Measurements from ENCODE around the gene ARHGAP26. TPM values are rescaled to one million over a fixed set of nuclear protein-coding genes. Genes with fewer than 3 reads are reported as not detected.
"Not testable (repeated sequence)": the region's sequence is repeated elsewhere in the genome, so short reads cannot be mapped to it uniquely, and the experiment has no call there.

ARHGAP26 gene
- total RNA-seq, 1 experiment from 2014 or later, result 34.5 TPM

DNA sequence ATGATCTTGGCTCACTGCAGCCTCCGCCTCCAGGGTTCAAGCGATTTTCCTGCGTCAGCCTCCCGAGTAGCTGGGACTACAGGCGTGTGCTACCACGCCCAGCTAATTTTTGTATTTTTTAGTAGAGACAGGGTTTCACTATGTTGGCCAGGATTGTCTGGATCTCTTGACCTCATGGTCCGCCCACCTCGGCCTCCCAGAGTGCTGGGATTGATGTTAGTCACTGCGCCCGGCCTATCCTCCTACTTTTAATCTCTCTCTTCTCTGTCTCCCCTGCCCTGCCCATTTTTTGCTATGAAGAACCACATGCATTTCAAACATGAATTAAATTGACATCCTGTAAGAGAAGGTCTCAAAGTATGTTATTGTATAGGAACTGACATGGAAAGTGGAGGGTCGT is 158.8 kb downstream of the ARHGAP26 start:
- H3K36me3 ChIP-seq (ENCODE audit: control insufficient read depth in 1 of 2, insufficient read depth in 2 of 2, low read length in 2 of 2); H3K4me3 ChIP-seq (replicated peaks in 1 of 2; ENCODE audit: low read depth in 1 of 2, low read length in 2 of 2); H3K4me2 ChIP-seq (ENCODE audit: low read length); ATAC-seq; CTCF ChIA-PET; H3K27ac ChIP-seq (ENCODE audit: low read depth, low read length); RAD21 ChIA-PET (ENCODE audit: low non-redundant PET in 1 of 2, low total read pairs in 2 of 2, uncharacterized antibody in 2 of 2, unreplicated experiment in 2 of 2); POLR2A ChIA-PET; BruUV-seq (replicated peaks); H3K79me2 ChIP-seq (ENCODE audit: insufficient read depth, low read length); H3K9me2 ChIP-seq (ENCODE audit: insufficient read depth); H3K4me1 ChIP-seq (ENCODE audit: control insufficient read depth in 1 of 2, insufficient read depth in 2 of 2, low read length in 2 of 2); DNase-seq (ENCODE audit: low read depth, low spot score); H3K9me3 ChIP-seq (ENCODE audit: control insufficient read depth in 1 of 2, insufficient read depth in 1 of 2, low read depth in 1 of 2, low read length in 2 of 2); H4K20me1 ChIP-seq (ENCODE audit: insufficient read depth); H3K9ac ChIP-seq (ENCODE audit: low read length); H3K27me3 ChIP-seq (ENCODE audit: insufficient read depth, low read length); intact Hi-C loops (cut with micrococcal nuclease); H2AFZ ChIP-seq (ENCODE audit: low read depth, low read length, poor library complexity, severe bottlenecking): not testable (repeated sequence)

DNA sequence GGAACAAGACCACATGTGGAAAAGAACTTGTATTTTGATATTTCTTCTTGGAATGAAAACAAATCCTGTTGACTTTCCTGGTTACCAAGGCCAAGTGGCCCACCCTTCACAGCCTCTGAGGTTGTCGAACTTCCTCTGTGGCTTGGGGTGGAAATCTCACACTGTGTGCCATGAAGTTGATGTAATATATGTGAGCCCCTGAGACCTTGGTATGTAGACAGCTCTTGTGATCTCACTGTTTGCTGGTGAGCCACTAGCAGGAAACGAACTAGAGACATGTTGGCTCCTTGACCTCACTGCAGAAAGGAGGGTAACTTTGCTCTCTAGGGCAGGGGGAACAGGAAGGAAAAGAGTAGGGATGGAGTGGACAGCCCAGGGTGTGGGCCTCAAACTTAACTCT is 159.4 kb downstream of the ARHGAP26 start:
- CTCF ChIA-PET, result no interaction called here

More for the DNA sequence above, 159.4 kb downstream of the ARHGAP26 start:
- H3K79me2 ChIP-seq (ENCODE audit: insufficient read depth, low read length), result no peaks in the 10 kb centered on the region
- ChIA-PET POLR2A (no interaction called here), RAD21 (ENCODE audit: low non-redundant PET in 1 of 2, low total read pairs in 2 of 2, uncharacterized antibody in 2 of 2, unreplicated experiment in 2 of 2) (no interaction called here)
- H3K27ac ChIP-seq (ENCODE audit: low read depth, low read length), result no peak overlapping the region
- no peak overlapping the region for H3K4me3 ChIP-seq (replicated peaks in 1 of 2; ENCODE audit: low read depth in 1 of 2, low read length in 2 of 2)
- no peak for DNase-seq (ENCODE audit: low read depth, low spot score)
- no peak overlapping the region for H3K4me2 ChIP-seq (ENCODE audit: low read length)
- H3K9me3 ChIP-seq (ENCODE audit: control insufficient read depth in 1 of 2, insufficient read depth in 1 of 2, low read depth in 1 of 2, low read length in 2 of 2), result no peaks in the 10 kb centered on the region
- no peak for ATAC-seq
- H3K9me2 ChIP-seq (ENCODE audit: insufficient read depth), result no peaks in the 10 kb centered on the region
- no TSS peak for BruUV-seq (replicated peaks)
- no peak overlapping the region for H2AFZ ChIP-seq (ENCODE audit: low read depth, low read length, poor library complexity, severe bottlenecking)
- TF ChIP-seq CBX3 (IDR thresholded peaks at IDR 0.05; ENCODE audit: low read depth) (no peak), SP1 (IDR thresholded peaks at IDR 0.05; ENCODE audit: low read depth) (no peak), SRF (IDR thresholded peaks at IDR 0.05; ENCODE audit: low read depth) (no peak), FOSL1 (IDR thresholded peaks at IDR 0.05; ENCODE audit: low read depth) (no peak), ELF1 (IDR thresholded peaks at IDR 0.05; ENCODE audit: borderline replicate concordance, low read depth) (no peak), ZFX (IDR thresholded peaks at IDR 0.05) (no peak), ZNF274 (IDR thresholded peaks at IDR 0.05; ENCODE audit: low read depth, low read length) (no peak)
- TF ChIP-seq, protein P1, sequence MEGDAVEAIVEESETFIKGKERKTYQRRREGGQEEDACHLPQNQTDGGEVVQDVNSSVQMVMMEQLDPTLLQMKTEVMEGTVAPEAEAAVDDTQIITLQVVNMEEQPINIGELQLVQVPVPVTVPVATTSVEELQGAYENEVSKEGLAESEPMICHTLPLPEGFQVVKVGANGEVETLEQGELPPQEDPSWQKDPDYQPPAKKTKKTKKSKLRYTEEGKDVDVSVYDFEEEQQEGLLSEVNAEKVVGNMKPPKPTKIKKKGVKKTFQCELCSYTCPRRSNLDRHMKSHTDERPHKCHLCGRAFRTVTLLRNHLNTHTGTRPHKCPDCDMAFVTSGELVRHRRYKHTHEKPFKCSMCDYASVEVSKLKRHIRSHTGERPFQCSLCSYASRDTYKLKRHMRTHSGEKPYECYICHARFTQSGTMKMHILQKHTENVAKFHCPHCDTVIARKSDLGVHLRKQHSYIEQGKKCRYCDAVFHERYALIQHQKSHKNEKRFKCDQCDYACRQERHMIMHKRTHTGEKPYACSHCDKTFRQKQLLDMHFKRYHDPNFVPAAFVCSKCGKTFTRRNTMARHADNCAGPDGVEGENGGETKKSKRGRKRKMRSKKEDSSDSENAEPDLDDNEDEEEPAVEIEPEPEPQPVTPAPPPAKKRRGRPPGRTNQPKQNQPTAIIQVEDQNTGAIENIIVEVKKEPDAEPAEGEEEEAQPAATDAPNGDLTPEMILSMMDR (IDR thresholded peaks at IDR 0.05 in 2 of 3, conservative IDR thresholded peaks at IDR 0.05 in 1 of 3; ENCODE audit: borderline replicate concordance in 1 of 3, insufficient read depth in 1 of 3, low read depth in 2 of 3, low read length in 2 of 3), result no peak
- TF ChIP-seq, protein P2, sequence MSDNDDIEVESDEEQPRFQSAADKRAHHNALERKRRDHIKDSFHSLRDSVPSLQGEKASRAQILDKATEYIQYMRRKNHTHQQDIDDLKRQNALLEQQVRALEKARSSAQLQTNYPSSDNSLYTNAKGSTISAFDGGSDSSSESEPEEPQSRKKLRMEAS (IDR thresholded peaks at IDR 0.05), result no peak
- no peaks in the 10 kb centered on the region for H3K4me1 ChIP-seq (ENCODE audit: control insufficient read depth in 1 of 2, insufficient read depth in 2 of 2, low read length in 2 of 2)
- no peaks in the 10 kb centered on the region for H4K20me1 ChIP-seq (ENCODE audit: insufficient read depth)
- no peaks in the 10 kb centered on the region for H3K36me3 ChIP-seq (ENCODE audit: control insufficient read depth in 1 of 2, insufficient read depth in 2 of 2, low read length in 2 of 2)
- H3K9ac ChIP-seq (ENCODE audit: low read length), result no peak overlapping the region
- intact Hi-C loops (cut with micrococcal nuclease), result no loop called here
- H3K27me3 ChIP-seq (ENCODE audit: insufficient read depth, low read length), result no peaks in the 10 kb centered on the region
